ENCODE results near the gene NEMF.
"Not testable (repeated sequence)": the region's sequence is repeated elsewhere in the genome, so short reads cannot be mapped to it uniquely, and the experiment has no call there.

Gene NEMF

GRCh38 chr14:49778421-49778820, 74.2 kb downstream of the NEMF start:
- Histone ChIP-seq H3K27me3 (replicated peaks; ENCODE audit: control insufficient read depth, insufficient read depth, low read length, poor library complexity, severe bottlenecking) (no peaks in the 10 kb centered on the region), H3K27ac (ENCODE audit: insufficient read depth, low read length, poor library complexity, severe bottlenecking) (no peak overlapping the region), H3K4me3 (ENCODE audit: insufficient read depth, low read depth, low read length, poor library complexity, severe bottlenecking) (no peak overlapping the region), H3K9me3 (ENCODE audit: control insufficient read depth, low read length) (no peaks in the 10 kb centered on the region), H3K36me3 (ENCODE audit: control insufficient read depth, insufficient read depth, low read length) (peaks cover 76% of the 10 kb centered on the region), H3K4me1 (ENCODE audit: control insufficient read depth, insufficient read depth, low read length, poor library complexity, severe bottlenecking) (no peaks in the 10 kb centered on the region)
- no peak for DNase-seq

GRCh38 chr14:49774106-49774505, 78.5 kb downstream of the NEMF start:
- no peak for DNase-seq
- no peak overlapping the region for H3K27ac ChIP-seq (ENCODE audit: insufficient read depth, low read length, poor library complexity, severe bottlenecking)

GRCh38 chr14:49771691-49772090, 80.9 kb downstream of the NEMF start:
- H3K27ac ChIP-seq (ENCODE audit: insufficient read depth, low read length, poor library complexity, severe bottlenecking) = not testable (repeated sequence)

More at GRCh38 chr14:49774106-49774505, 78.5 kb downstream of the NEMF start:
- Histone ChIP-seq H3K4me3 (ENCODE audit: insufficient read depth, low read depth, low read length, poor library complexity, severe bottlenecking) (no peak overlapping the region), H3K9me3 (ENCODE audit: control insufficient read depth, low read length) (no peaks in the 10 kb centered on the region), H3K36me3 (ENCODE audit: control insufficient read depth, insufficient read depth, low read length) (peaks cover 46% of the 10 kb centered on the region), H3K4me1 (ENCODE audit: control insufficient read depth, insufficient read depth, low read length, poor library complexity, severe bottlenecking) (peaks cover 11% of the 10 kb centered on the region), H3K27me3 (replicated peaks; ENCODE audit: control insufficient read depth, insufficient read depth, low read length, poor library complexity, severe bottlenecking) (no peaks in the 10 kb centered on the region)

DNA sequence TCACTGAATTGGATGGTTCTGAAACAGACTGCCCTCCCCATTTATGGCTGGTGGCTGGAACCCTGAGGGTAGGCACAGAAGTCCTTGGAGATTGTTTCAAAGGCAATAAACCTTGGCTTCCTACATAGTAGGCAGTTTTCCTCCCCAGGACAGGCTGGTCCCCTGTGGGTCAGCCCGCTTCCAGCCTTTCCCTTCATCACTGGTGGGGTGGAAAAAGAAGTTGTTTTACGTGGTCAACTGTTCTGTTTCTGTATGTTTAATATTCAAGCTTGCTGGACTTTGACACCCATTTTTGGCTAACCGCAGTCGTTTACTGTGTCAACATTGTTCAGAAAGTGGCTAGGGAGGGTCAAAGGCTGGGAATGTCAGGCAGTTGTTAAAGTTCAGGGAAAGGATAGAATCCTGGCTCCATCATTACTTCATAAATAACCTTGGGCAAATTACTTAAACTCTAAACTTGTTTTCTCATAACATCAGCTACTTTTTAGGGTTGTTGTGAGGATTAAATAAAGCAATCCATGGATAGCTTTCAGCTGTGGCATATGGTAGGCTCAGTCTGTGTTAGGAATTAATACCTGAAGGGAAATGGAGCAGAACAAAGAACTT, 82.3 kb downstream of the NEMF start:
- no peak for DNase-seq
- Histone ChIP-seq H3K36me3 (ENCODE audit: control insufficient read depth, insufficient read depth, low read length) (peaks cover 21% of the 10 kb centered on the region), H3K27ac (ENCODE audit: insufficient read depth, low read length, poor library complexity, severe bottlenecking) (peak overlapping the region; percentile 22), H3K27me3 (replicated peaks; ENCODE audit: control insufficient read depth, insufficient read depth, low read length, poor library complexity, severe bottlenecking) (no peaks in the 10 kb centered on the region), H3K4me1 (ENCODE audit: control insufficient read depth, insufficient read depth, low read length, poor library complexity, severe bottlenecking) (peaks cover 25% of the 10 kb centered on the region), H3K9me3 (ENCODE audit: control insufficient read depth, low read length) (no peaks in the 10 kb centered on the region), H3K4me3 (ENCODE audit: insufficient read depth, low read depth, low read length, poor library complexity, severe bottlenecking) (no peak overlapping the region)

More at GRCh38 chr14:49771691-49772090, 80.9 kb downstream of the NEMF start:
- H3K36me3 ChIP-seq (ENCODE audit: control insufficient read depth, insufficient read depth, low read length) = peaks cover 29% of the 10 kb centered on the region
- not testable (repeated sequence) for H3K4me3 ChIP-seq (ENCODE audit: insufficient read depth, low read depth, low read length, poor library complexity, severe bottlenecking); DNase-seq; H3K9me3 ChIP-seq (ENCODE audit: control insufficient read depth, low read length); H3K27me3 ChIP-seq (replicated peaks; ENCODE audit: control insufficient read depth, insufficient read depth, low read length, poor library complexity, severe bottlenecking)
- H3K4me1 ChIP-seq (ENCODE audit: control insufficient read depth, insufficient read depth, low read length, poor library complexity, severe bottlenecking) = peaks cover 24% of the 10 kb centered on the region

DNA sequence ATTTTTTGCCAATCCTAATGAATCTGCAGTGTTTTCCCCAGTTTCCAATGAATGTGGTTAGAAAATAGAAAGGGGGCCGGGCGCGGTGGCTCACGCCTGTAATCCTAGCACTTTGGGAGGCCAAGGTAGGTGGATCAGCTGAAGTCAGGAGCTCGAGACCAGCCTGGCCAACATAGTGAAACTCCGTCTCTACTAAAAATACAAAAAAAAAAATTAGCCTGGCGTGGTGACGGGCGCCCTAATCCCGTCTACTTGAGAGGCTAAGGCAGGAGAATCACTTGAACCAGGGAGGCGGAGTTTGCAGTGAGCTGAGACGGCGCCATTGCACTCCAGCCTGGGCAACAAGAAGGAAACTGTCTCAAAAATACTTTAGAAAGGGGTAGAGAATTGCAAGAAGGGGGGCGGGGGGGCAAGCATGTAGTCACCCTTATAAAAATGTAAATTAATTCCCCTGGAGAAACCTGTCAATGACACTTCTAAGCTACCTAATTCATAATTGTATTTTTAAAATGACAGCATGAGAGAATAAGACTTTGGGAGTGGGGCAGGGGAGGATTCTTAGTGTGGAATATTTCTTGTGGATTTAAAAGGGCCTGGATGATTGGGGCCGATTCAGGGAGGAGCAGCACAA, 82.9 kb downstream of the NEMF start:
- Histone ChIP-seq H3K36me3 (ENCODE audit: control insufficient read depth, insufficient read depth, low read length) (peaks cover 15% of the 10 kb centered on the region), H3K4me3 (ENCODE audit: insufficient read depth, low read depth, low read length, poor library complexity, severe bottlenecking) (no peak overlapping the region), H3K4me1 (ENCODE audit: control insufficient read depth, insufficient read depth, low read length, poor library complexity, severe bottlenecking) (peaks cover 25% of the 10 kb centered on the region), H3K27ac (ENCODE audit: insufficient read depth, low read length, poor library complexity, severe bottlenecking) (peak overlapping the region; percentile 95), H3K9me3 (ENCODE audit: control insufficient read depth, low read length) (no peaks in the 10 kb centered on the region), H3K27me3 (replicated peaks; ENCODE audit: control insufficient read depth, insufficient read depth, low read length, poor library complexity, severe bottlenecking) (no peaks in the 10 kb centered on the region)
- no peak for DNase-seq

GRCh38 chr14:49769171-49769570, 83.4 kb downstream of the NEMF start:
- H3K27me3 ChIP-seq (replicated peaks; ENCODE audit: control insufficient read depth, insufficient read depth, low read length, poor library complexity, severe bottlenecking) = no peaks in the 10 kb centered on the region
- H3K27ac ChIP-seq (ENCODE audit: insufficient read depth, low read length, poor library complexity, severe bottlenecking) = peak overlapping the region; percentile 95
- H3K9me3 ChIP-seq (ENCODE audit: control insufficient read depth, low read length) = no peaks in the 10 kb centered on the region
- no peak for DNase-seq
- peaks cover 25% of the 10 kb centered on the region for H3K4me1 ChIP-seq (ENCODE audit: control insufficient read depth, insufficient read depth, low read length, poor library complexity, severe bottlenecking)
- H3K4me3 ChIP-seq (ENCODE audit: insufficient read depth, low read depth, low read length, poor library complexity, severe bottlenecking) = peak overlapping the region; percentile 100
- H3K36me3 ChIP-seq (ENCODE audit: control insufficient read depth, insufficient read depth, low read length) = peaks cover 15% of the 10 kb centered on the region

DNA sequence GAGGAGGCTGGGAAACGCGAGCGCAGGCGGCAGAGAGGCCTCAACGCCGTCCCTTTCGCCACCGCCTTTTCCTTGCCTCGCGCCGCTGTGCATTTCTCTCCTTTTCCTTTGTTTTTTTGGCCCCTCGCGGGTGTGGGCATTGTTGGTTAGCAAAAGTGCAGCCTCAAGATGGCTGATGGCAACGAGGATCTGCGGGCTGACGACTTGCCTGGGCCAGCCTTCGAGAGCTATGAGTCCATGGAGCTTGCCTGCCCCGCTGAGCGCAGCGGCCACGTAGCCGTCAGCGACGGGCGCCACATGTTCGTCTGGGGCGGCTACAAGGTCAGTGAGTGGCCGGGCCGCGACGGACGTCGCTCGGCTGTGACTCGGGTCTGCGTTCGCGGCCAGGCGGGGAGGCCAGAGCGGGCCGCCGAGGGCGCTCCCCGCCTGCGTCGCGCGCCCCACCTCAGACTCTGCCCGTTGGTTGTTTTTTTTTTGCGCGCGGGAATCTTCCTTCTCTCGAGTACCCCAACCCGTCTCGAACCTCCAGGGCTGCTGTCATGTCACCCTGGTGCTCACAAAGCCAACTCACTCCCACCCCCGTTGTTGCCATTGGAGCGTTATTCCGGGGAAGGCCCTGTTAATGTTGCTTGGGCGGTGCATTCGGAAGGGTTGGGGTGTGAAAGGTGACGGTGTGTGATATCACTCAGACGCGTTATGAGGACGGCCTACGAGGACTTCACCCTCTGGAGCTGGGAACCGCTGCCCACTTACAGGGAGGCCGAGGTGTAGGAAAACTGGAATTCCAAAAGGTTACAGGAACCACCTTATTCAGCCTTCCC, 84.1 kb downstream of the NEMF start:
- H3K4me1 ChIP-seq (ENCODE audit: control insufficient read depth, insufficient read depth, low read length, poor library complexity, severe bottlenecking) = peaks cover 25% of the 10 kb centered on the region
- peak overlapping the region; percentile 95 for H3K27ac ChIP-seq (ENCODE audit: insufficient read depth, low read length, poor library complexity, severe bottlenecking)
- no peaks in the 10 kb centered on the region for H3K9me3 ChIP-seq (ENCODE audit: control insufficient read depth, low read length)
- no peaks in the 10 kb centered on the region for H3K27me3 ChIP-seq (replicated peaks; ENCODE audit: control insufficient read depth, insufficient read depth, low read length, poor library complexity, severe bottlenecking)
- H3K4me3 ChIP-seq (ENCODE audit: insufficient read depth, low read depth, low read length, poor library complexity, severe bottlenecking) = peak overlapping the region; percentile 100
- DNase-seq = peak; percentile 48 to 62 (median 58)
- H3K36me3 ChIP-seq (ENCODE audit: control insufficient read depth, insufficient read depth, low read length) = peaks cover 10% of the 10 kb centered on the region

DNA sequence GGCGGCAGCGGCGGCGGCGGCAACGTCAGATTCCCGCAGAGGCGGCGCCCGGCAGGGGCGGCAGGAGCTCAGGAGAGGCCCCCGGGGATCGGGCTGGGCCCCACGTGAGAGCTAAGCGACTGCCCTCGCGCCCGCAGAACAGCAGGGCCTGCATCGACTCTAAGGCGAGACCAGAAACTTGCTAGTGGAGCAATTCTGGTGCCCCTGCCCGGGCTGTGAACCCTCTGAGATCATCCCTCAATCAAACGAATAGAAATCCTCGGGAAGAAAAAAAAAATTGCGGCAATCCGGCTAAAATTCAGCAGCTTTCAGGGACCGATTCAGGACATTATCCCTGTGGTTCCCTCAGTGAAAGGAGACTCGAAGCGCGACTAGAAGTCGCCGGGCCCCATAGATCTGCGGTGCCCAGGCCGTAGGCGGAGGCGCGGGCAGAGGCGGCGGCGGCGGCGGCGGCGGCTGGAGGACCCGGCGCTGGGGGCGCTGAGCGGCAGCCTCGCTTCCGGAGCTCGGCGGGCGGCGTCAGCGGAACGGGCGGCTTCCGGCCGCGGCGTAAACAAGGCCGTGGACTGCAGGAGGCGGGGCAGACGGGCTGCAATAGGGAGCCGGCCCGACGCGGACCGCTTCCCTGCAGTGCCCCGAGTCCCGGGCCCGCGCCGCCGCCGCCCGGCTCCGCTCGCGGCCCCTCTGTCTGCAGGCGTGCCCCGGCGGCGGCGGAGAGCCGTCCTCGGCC, 84.9 kb downstream of the NEMF start, which contains the start of gene KLHDC2:
Gene KLHDC2 (plus strand): TSS at position 583 of the 730 bp plus-strand sequence. CDS start 316 bp downstream, outside the sequence.
- Histone ChIP-seq H3K4me1 (ENCODE audit: control insufficient read depth, insufficient read depth, low read length, poor library complexity, severe bottlenecking) (peaks cover 25% of the 10 kb centered on the region), H3K36me3 (ENCODE audit: control insufficient read depth, insufficient read depth, low read length) (peaks cover 10% of the 10 kb centered on the region), H3K27me3 (replicated peaks; ENCODE audit: control insufficient read depth, insufficient read depth, low read length, poor library complexity, severe bottlenecking) (no peaks in the 10 kb centered on the region), H3K9me3 (ENCODE audit: control insufficient read depth, low read length) (no peaks in the 10 kb centered on the region), H3K4me3 (ENCODE audit: insufficient read depth, low read depth, low read length, poor library complexity, severe bottlenecking) (peak within 1 kb of the TSS; percentile 100), H3K27ac (ENCODE audit: insufficient read depth, low read length, poor library complexity, severe bottlenecking) (peak within 1 kb of the TSS; percentile 95)
- DNase-seq = peak; percentile 79 to 82 (median 81)

DNA sequence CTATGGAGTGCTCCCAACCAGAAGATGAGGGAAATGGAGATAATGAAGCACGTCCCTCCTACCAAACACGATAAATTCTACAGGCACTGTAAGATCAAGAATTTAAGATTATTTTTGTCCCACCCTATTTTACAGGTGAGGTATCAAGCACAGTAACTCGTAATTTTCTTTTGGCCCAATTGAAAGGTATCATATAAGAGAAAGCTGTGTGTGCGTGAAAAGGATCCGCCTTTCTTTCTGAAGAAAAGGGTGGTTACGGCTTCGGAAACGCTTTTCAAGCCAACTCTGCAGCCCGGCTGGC, 85.4 kb downstream of the NEMF start:
- Histone ChIP-seq H3K9me3 (ENCODE audit: control insufficient read depth, low read length) (no peaks in the 10 kb centered on the region), H3K4me3 (ENCODE audit: insufficient read depth, low read depth, low read length, poor library complexity, severe bottlenecking) (peak overlapping the region; percentile 56), H3K27me3 (replicated peaks; ENCODE audit: control insufficient read depth, insufficient read depth, low read length, poor library complexity, severe bottlenecking) (no peaks in the 10 kb centered on the region), H3K36me3 (ENCODE audit: control insufficient read depth, insufficient read depth, low read length) (peaks cover 9% of the 10 kb centered on the region), H3K27ac (ENCODE audit: insufficient read depth, low read length, poor library complexity, severe bottlenecking) (peak overlapping the region; percentile 95), H3K4me1 (ENCODE audit: control insufficient read depth, insufficient read depth, low read length, poor library complexity, severe bottlenecking) (peaks cover 25% of the 10 kb centered on the region)
- DNase-seq = no peak

Data from effector memory CD4-positive, alpha-beta T cell (primary cell).